ENCODE data around the gene RNU7-1.
"Not testable (repeated sequence)": the region's sequence is repeated elsewhere in the genome, so short reads cannot be mapped to it uniquely, and the experiment has no call there.

RNU7-1 gene

GRCh38 chr12:6943722-6944380 is at the start of gene RNU7-1, which contains the start of gene C12orf57:
Gene RNU7-1, plus strand, starts transcription at chr12:6943816.
Gene C12orf57, plus strand, starts transcription at chr12:6944022. Its CDS starts 100 bp downstream, at chr12:6944122.
- ATAC-seq = peak; percentile 75
- DNase-seq = peak; percentile 84

GRCh38 chr12:6894321-6894720 is 49.3 kb upstream of the RNU7-1 start:
- DNase-seq = no peak
- no peak for ATAC-seq

- no peak for ATAC-seq
- no peak for DNase-seq
Observed at GRCh38 chr12:6896846-6897435, 46.7 kb upstream of the RNU7-1 start.

- DNase-seq (no peak), ATAC-seq (no peak)
Observed at GRCh38 chr12:6899427-6899826, 44.2 kb upstream of the RNU7-1 start.

- ATAC-seq = no peak
- no peak for DNase-seq
Observed at GRCh38 chr12:6899837-6900519, 43.6 kb upstream of the RNU7-1 start.

- ATAC-seq = no peak
- no peak for DNase-seq
Observed at GRCh38 chr12:6902448-6902847, 41.2 kb upstream of the RNU7-1 start.

- DNase-seq (no peak), ATAC-seq (no peak)
Observed at GRCh38 chr12:6903722-6904121, 39.9 kb upstream of the RNU7-1 start.

- peak; percentile 97 for DNase-seq
- ATAC-seq = peak; percentile 97
Observed at GRCh38 chr12:6904280-6905276, 39.0 kb upstream of the RNU7-1 start, which contains the start of gene LRRC23. Gene LRRC23, plus strand, starts transcription at chr12:6904822. Its CDS starts 812 bp downstream, at chr12:6905634.

GRCh38 chr12:6905414-6906040 is 38.1 kb upstream of the RNU7-1 start:
- DNase-seq (no peak), ATAC-seq (no peak)

GRCh38 chr12:6908141-6908540 is 35.5 kb upstream of the RNU7-1 start:
- not testable (repeated sequence) for ATAC-seq, DNase-seq

- ATAC-seq = no peak
- DNase-seq = no peak
Observed at GRCh38 chr12:6909421-6910145, 34.0 kb upstream of the RNU7-1 start.

GRCh38 chr12:6912164-6912935 is 31.3 kb upstream of the RNU7-1 start:
- no peak for ATAC-seq
- DNase-seq = no peak

GRCh38 chr12:6914246-6914946 is 29.2 kb upstream of the RNU7-1 start, which contains the start of gene ENO2:
Gene ENO2, plus strand, starts transcription at chr12:6914580. Its CDS starts 1,253 bp downstream, at chr12:6915833.
- peak; percentile 86 for DNase-seq
- ATAC-seq = peak; percentile 91

GRCh38 chr12:6914947-6915788 is 28.4 kb upstream of the RNU7-1 start:
- DNase-seq (no peak), ATAC-seq (no peak)

GRCh38 chr12:6915789-6916285 is 27.8 kb upstream of the RNU7-1 start:
- ATAC-seq (no peak), DNase-seq (no peak)

- ATAC-seq = no peak
- DNase-seq = no peak
Observed at GRCh38 chr12:6916426-6917200, 27.0 kb upstream of the RNU7-1 start.

Data from stimulated activated naive CD8-positive, alpha-beta T cell treated with anti-CD3 and anti-CD28 coated beads, Interleukin-15, Interleukin-2, amounts not matched to agents 100 U/mL and 50 U/mL, for 24 hours (primary cell).